ENCODE data around the gene IFT22.
A peak's percentile ranks its signal among the peaks of the same experiment; 100 is the strongest.

Gene IFT22

GRCh38 chr7:101315336-101315735 is 6.3 kb downstream of the IFT22 start:
- Histone ChIP-seq H3K27me3 (ENCODE audit: control insufficient read depth, insufficient read depth, low read length) (no peaks in the 10 kb centered on the region), H3K9ac (ENCODE audit: low read depth, low read length) (no peak overlapping the region), H3K4me1 (ENCODE audit: control insufficient read depth, insufficient read depth, low read length) (no peaks in the 10 kb centered on the region), H3K36me3 (ENCODE audit: control insufficient read depth, insufficient read depth, low read length) (peaks cover 42% of the 10 kb centered on the region), H3K27ac (ENCODE audit: low read depth, low read length) (no peak overlapping the region), H3K9me3 (ENCODE audit: control insufficient read depth, insufficient read depth, low read length) (no peaks in the 10 kb centered on the region), H3K4me3 (ENCODE audit: low read depth, low read length) (no peak overlapping the region)

GRCh38 chr7:101308245-101309085 is 13.1 kb downstream of the IFT22 start:
- Histone ChIP-seq H3K4me1 (ENCODE audit: control insufficient read depth, insufficient read depth, low read length) (peaks cover 14% of the 10 kb centered on the region; the same call in 1 of the 2 replicates), H3K9me3 (ENCODE audit: control insufficient read depth, insufficient read depth, low read length) (no peaks in the 10 kb centered on the region), H3K27ac (ENCODE audit: low read depth, low read length) (peak overlapping the region; percentile 78), H3K27me3 (ENCODE audit: control insufficient read depth, insufficient read depth, low read length) (no peaks in the 10 kb centered on the region), H3K4me3 (ENCODE audit: low read depth, low read length) (peak overlapping the region; percentile 97), H3K36me3 (ENCODE audit: control insufficient read depth, insufficient read depth, low read length) (peaks cover 49% of the 10 kb centered on the region), H3K9ac (ENCODE audit: low read depth, low read length) (peak overlapping the region; percentile 85)

GRCh38 chr7:101306307-101306706 is 15.3 kb downstream of the IFT22 start:
- Histone ChIP-seq H3K27me3 (ENCODE audit: control insufficient read depth, insufficient read depth, low read length) (no peaks in the 10 kb centered on the region), H3K9ac (ENCODE audit: low read depth, low read length) (no peak overlapping the region), H3K4me3 (ENCODE audit: low read depth, low read length) (no peak overlapping the region), H3K9me3 (ENCODE audit: control insufficient read depth, insufficient read depth, low read length) (no peaks in the 10 kb centered on the region), H3K27ac (ENCODE audit: low read depth, low read length) (no peak overlapping the region), H3K4me1 (ENCODE audit: control insufficient read depth, insufficient read depth, low read length) (peaks cover 16% of the 10 kb centered on the region; the same call in 1 of the 2 replicates), H3K36me3 (ENCODE audit: control insufficient read depth, insufficient read depth, low read length) (peaks cover 47% of the 10 kb centered on the region)

GRCh38 chr7:101303102-101303701 is 18.4 kb downstream of the IFT22 start:
- peaks cover 21% of the 10 kb centered on the region; the same call in 1 of the 2 replicates for H3K4me1 ChIP-seq (ENCODE audit: control insufficient read depth, insufficient read depth, low read length)
- peak overlapping the region; percentile 81 for H3K4me3 ChIP-seq (ENCODE audit: low read depth, low read length)
- H3K9me3 ChIP-seq (ENCODE audit: control insufficient read depth, insufficient read depth, low read length) = no peaks in the 10 kb centered on the region
- H3K36me3 ChIP-seq (ENCODE audit: control insufficient read depth, insufficient read depth, low read length) = peaks cover 40% of the 10 kb centered on the region
- no peaks in the 10 kb centered on the region; the same call in 1 of the 2 replicates for H3K27me3 ChIP-seq (ENCODE audit: control insufficient read depth, insufficient read depth, low read length)
- peak overlapping the region; percentile 85 for H3K9ac ChIP-seq (ENCODE audit: low read depth, low read length)
- peak overlapping the region; percentile 70 for H3K27ac ChIP-seq (ENCODE audit: low read depth, low read length)

- Histone ChIP-seq H3K27me3 (ENCODE audit: control insufficient read depth, insufficient read depth, low read length) (no peaks in the 10 kb centered on the region; the same call in 1 of the 2 replicates), H3K4me1 (ENCODE audit: control insufficient read depth, insufficient read depth, low read length) (peaks cover 23% of the 10 kb centered on the region; the same call in 1 of the 2 replicates), H3K27ac (ENCODE audit: low read depth, low read length) (peak overlapping the region; percentile 70), H3K36me3 (ENCODE audit: control insufficient read depth, insufficient read depth, low read length) (peaks cover 40% of the 10 kb centered on the region), H3K9me3 (ENCODE audit: control insufficient read depth, insufficient read depth, low read length) (no peaks in the 10 kb centered on the region), H3K9ac (ENCODE audit: low read depth, low read length) (peak overlapping the region; percentile 85), H3K4me3 (ENCODE audit: low read depth, low read length) (peak overlapping the region; percentile 81)
These were observed 18.9 kb downstream of the IFT22 start for GRCh38 chr7:101302641-101303101.

GRCh38 chr7:101300465-101301376 is 20.9 kb downstream of the IFT22 start:
- Histone ChIP-seq H3K36me3 (ENCODE audit: control insufficient read depth, insufficient read depth, low read length) (peaks cover 34% of the 10 kb centered on the region), H3K27me3 (ENCODE audit: control insufficient read depth, insufficient read depth, low read length) (no peaks in the 10 kb centered on the region; the same call in 1 of the 2 replicates), H3K9me3 (ENCODE audit: control insufficient read depth, insufficient read depth, low read length) (no peaks in the 10 kb centered on the region), H3K9ac (ENCODE audit: low read depth, low read length) (peak overlapping the region; percentile 87), H3K4me1 (ENCODE audit: control insufficient read depth, insufficient read depth, low read length) (peaks cover 23% of the 10 kb centered on the region; the same call in 1 of the 2 replicates), H3K27ac (ENCODE audit: low read depth, low read length) (peak overlapping the region; percentile 78), H3K4me3 (ENCODE audit: low read depth, low read length) (peak overlapping the region; percentile 81)

- Histone ChIP-seq H3K27me3 (ENCODE audit: control insufficient read depth, insufficient read depth, low read length) (no peaks in the 10 kb centered on the region; the same call in 1 of the 2 replicates), H3K4me1 (ENCODE audit: control insufficient read depth, insufficient read depth, low read length) (peaks cover 28% of the 10 kb centered on the region), H3K27ac (ENCODE audit: low read depth, low read length) (peak overlapping the region; percentile 78), H3K9ac (ENCODE audit: low read depth, low read length) (peak overlapping the region; percentile 87), H3K9me3 (ENCODE audit: control insufficient read depth, insufficient read depth, low read length) (no peaks in the 10 kb centered on the region), H3K4me3 (ENCODE audit: low read depth, low read length) (peak overlapping the region; percentile 81), H3K36me3 (ENCODE audit: control insufficient read depth, insufficient read depth, low read length) (peaks cover 32% of the 10 kb centered on the region)
These were observed 21.8 kb downstream of the IFT22 start for GRCh38 chr7:101299511-101300464.

GRCh38 chr7:101294832-101295121 is 26.8 kb downstream of the IFT22 start:
- Histone ChIP-seq H3K36me3 (ENCODE audit: control insufficient read depth, insufficient read depth, low read length) (no peaks in the 10 kb centered on the region), H3K27ac (ENCODE audit: low read depth, low read length) (peak overlapping the region; percentile 100), H3K9ac (ENCODE audit: low read depth, low read length) (peak overlapping the region; percentile 72), H3K27me3 (ENCODE audit: control insufficient read depth, insufficient read depth, low read length) (no peaks in the 10 kb centered on the region), H3K9me3 (ENCODE audit: control insufficient read depth, insufficient read depth, low read length) (no peaks in the 10 kb centered on the region), H3K4me1 (ENCODE audit: control insufficient read depth, insufficient read depth, low read length) (peaks cover 34% of the 10 kb centered on the region), H3K4me3 (ENCODE audit: low read depth, low read length) (peak overlapping the region; percentile 33; the same call in 1 of the 2 replicates)

GRCh38 chr7:101294039-101294831 is 27.4 kb downstream of the IFT22 start:
- Histone ChIP-seq H3K36me3 (ENCODE audit: control insufficient read depth, insufficient read depth, low read length) (no peaks in the 10 kb centered on the region), H3K4me1 (ENCODE audit: control insufficient read depth, insufficient read depth, low read length) (peaks cover 34% of the 10 kb centered on the region), H3K9me3 (ENCODE audit: control insufficient read depth, insufficient read depth, low read length) (no peaks in the 10 kb centered on the region), H3K9ac (ENCODE audit: low read depth, low read length) (peak overlapping the region; percentile 72), H3K27me3 (ENCODE audit: control insufficient read depth, insufficient read depth, low read length) (no peaks in the 10 kb centered on the region), H3K4me3 (ENCODE audit: low read depth, low read length) (peak overlapping the region; percentile 33; the same call in 1 of the 2 replicates), H3K27ac (ENCODE audit: low read depth, low read length) (peak overlapping the region; percentile 100)
